Muscle layer of colon (tissue), 2 donors: Measurements from ENCODE around the gene PPIL3.

ENCODE experiments used
- H3K27ac ChIP-seq: one replicate; pipeline ENCODE4 v1.7.0; 2013; ENCODE audit warnings: low read depth, mild to moderate bottlenecking, low read length, moderate library complexity
- H3K27me3 ChIP-seq, 2 donors: one replicate each; pipeline ENCODE4 v1.7.0; 2013; ENCODE audit warnings: low read length in 2 of 2, mild to moderate bottlenecking in 2 of 2; ENCODE audit not compliant: insufficient read depth in 2 of 2, control insufficient read depth in 1 of 2
- H3K36me3 ChIP-seq: one replicate; pipeline ENCODE4 v1.7.0; 2013; ENCODE audit warnings: mild to moderate bottlenecking, low read length; ENCODE audit not compliant: insufficient read depth
- H3K4me1 ChIP-seq: one replicate; pipeline ENCODE4 v1.7.0; 2013; ENCODE audit warnings: mild to moderate bottlenecking, low read length; ENCODE audit not compliant: insufficient read depth
- H3K4me3 ChIP-seq, 2 donors: one replicate each; pipeline ENCODE4 v1.7.0; 2013; ENCODE audit warnings: low read length in 2 of 2, low read depth in 1 of 2, mild to moderate bottlenecking in 1 of 2, moderate library complexity in 1 of 2
- H3K9ac ChIP-seq: one replicate; pipeline ENCODE4 v1.7.0; 2013; ENCODE audit warnings: low read length
- H3K9me3 ChIP-seq: one replicate; pipeline ENCODE4 v1.7.0; 2013; ENCODE audit warnings: mild to moderate bottlenecking, low read length
- donor health status: abdominal sarcoma.
- donor health status: Adenocarcinoma of cecum.

Gene PPIL3

GRCh38 chr2:200829258-200829655 is 59.6 kb downstream of the PPIL3 start:
- Histone ChIP-seq H3K9me3 (no peaks in the 10 kb centered on the region), H3K4me3 (no peak overlapping the region), H3K4me1 (no peaks in the 10 kb centered on the region), H3K27me3 (no peaks in the 10 kb centered on the region), H3K36me3 (no peaks in the 10 kb centered on the region), H3K9ac (no peak overlapping the region), H3K27ac (no peak overlapping the region)

- Histone ChIP-seq H3K4me3 (no peak overlapping the region), H3K9me3 (no peaks in the 10 kb centered on the region), H3K27ac (no peak overlapping the region), H3K36me3 (no peaks in the 10 kb centered on the region), H3K9ac (no peak overlapping the region), H3K4me1 (no peaks in the 10 kb centered on the region), H3K27me3 (no peaks in the 10 kb centered on the region)
Observed at GRCh38 chr2:200828572-200829257, 60.2 kb downstream of the PPIL3 start.

DNA sequence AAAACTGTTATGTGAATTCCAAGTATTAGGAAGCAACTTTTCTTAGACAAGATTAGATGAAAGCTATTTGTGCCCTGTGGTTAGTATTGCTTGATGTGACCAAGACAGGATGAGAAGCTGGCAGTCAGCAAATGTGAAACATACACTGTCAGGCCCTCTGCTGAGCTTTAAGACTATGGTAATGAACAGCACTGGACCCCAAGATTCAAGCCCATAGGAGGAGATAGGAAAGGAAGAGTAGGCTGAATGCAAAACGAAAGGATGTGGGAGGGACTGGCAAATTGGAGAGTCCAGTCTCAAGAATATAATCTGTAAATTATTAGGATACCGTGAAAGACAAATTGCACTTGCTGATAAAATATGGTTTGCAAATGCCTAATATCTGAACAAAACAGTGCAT is 60.8 kb downstream of the PPIL3 start:
- Histone ChIP-seq H3K36me3 (no peaks in the 10 kb centered on the region), H3K27me3 (no peaks in the 10 kb centered on the region), H3K4me3 (no peak overlapping the region), H3K4me1 (no peaks in the 10 kb centered on the region), H3K27ac (no peak overlapping the region), H3K9ac (no peak overlapping the region), H3K9me3 (no peaks in the 10 kb centered on the region)

GRCh38 chr2:200821686-200822245 is 67.1 kb downstream of the PPIL3 start:
- H3K27me3 ChIP-seq, result no peaks in the 10 kb centered on the region
- H3K4me3 ChIP-seq, result no peak overlapping the region
- H3K9ac ChIP-seq, result no peak overlapping the region
- H3K27ac ChIP-seq, result no peak overlapping the region
- no peaks in the 10 kb centered on the region for H3K4me1 ChIP-seq
- H3K36me3 ChIP-seq, result peaks cover 49% of the 10 kb centered on the region
- no peaks in the 10 kb centered on the region for H3K9me3 ChIP-seq
